Measurements from ENCODE around the gene SYNE1. TPM values are rescaled to one million over a fixed set of nuclear protein-coding genes. Genes with fewer than 3 reads are reported as not detected.
"Not testable (repeated sequence)": the region's sequence is repeated elsewhere in the genome, so short reads cannot be mapped to it uniquely, and the experiment has no call there.

SYNE1 gene
- total and polyA plus RNA-seq, 4 donors, result 10.2 to 105 (median 24.5) TPM

GRCh38 chr6:152334555-152334954 lies 302.6 kb downstream of the SYNE1 start (continued):
- TF ChIP-seq, protein P1, sequence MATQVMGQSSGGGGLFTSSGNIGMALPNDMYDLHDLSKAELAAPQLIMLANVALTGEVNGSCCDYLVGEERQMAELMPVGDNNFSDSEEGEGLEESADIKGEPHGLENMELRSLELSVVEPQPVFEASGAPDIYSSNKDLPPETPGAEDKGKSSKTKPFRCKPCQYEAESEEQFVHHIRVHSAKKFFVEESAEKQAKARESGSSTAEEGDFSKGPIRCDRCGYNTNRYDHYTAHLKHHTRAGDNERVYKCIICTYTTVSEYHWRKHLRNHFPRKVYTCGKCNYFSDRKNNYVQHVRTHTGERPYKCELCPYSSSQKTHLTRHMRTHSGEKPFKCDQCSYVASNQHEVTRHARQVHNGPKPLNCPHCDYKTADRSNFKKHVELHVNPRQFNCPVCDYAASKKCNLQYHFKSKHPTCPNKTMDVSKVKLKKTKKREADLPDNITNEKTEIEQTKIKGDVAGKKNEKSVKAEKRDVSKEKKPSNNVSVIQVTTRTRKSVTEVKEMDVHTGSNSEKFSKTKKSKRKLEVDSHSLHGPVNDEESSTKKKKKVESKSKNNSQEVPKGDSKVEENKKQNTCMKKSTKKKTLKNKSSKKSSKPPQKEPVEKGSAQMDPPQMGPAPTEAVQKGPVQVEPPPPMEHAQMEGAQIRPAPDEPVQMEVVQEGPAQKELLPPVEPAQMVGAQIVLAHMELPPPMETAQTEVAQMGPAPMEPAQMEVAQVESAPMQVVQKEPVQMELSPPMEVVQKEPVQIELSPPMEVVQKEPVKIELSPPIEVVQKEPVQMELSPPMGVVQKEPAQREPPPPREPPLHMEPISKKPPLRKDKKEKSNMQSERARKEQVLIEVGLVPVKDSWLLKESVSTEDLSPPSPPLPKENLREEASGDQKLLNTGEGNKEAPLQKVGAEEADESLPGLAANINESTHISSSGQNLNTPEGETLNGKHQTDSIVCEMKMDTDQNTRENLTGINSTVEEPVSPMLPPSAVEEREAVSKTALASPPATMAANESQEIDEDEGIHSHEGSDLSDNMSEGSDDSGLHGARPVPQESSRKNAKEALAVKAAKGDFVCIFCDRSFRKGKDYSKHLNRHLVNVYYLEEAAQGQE (IDR thresholded peaks at IDR 0.05), result no peak
- TF ChIP-seq NR2F2 (IDR thresholded peaks at IDR 0.05) (no peak), SP1 (IDR thresholded peaks at IDR 0.05) (no peak), FOXA1 (IDR thresholded peaks at IDR 0.05) (no peak), FOXA2 (IDR thresholded peaks at IDR 0.05) (no peak)
- TF ChIP-seq, protein P2, sequence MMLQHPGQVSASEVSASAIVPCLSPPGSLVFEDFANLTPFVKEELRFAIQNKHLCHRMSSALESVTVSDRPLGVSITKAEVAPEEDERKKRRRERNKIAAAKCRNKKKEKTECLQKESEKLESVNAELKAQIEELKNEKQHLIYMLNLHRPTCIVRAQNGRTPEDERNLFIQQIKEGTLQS (IDR thresholded peaks at IDR 0.05), result no peak

GRCh38 chr6:152330961-152331360 lies 306.2 kb downstream of the SYNE1 start:
- TF ChIP-seq EGR1 (IDR thresholded peaks at IDR 0.05; ENCODE audit: low read depth in 2 of 2), result no peak
- Histone ChIP-seq H3K4me1 (ENCODE audit: control insufficient read depth in 4 of 4, insufficient read depth in 4 of 4, low read length in 3 of 4) (no peaks in the 10 kb centered on the region), H3K36me3 (ENCODE audit: control insufficient read depth in 4 of 4, insufficient read depth in 3 of 4, low read depth in 1 of 4, low read length in 3 of 4) (peaks cover 0 to 2% (median 0%) of the 10 kb centered on the region in 4 donors), H3K9me3 (ENCODE audit: control insufficient read depth in 4 of 4, low read length in 3 of 4) (no peaks in the 10 kb centered on the region), H3K27me3 (ENCODE audit: control insufficient read depth in 4 of 4, insufficient read depth in 4 of 4, low read length in 3 of 4) (no peaks in the 10 kb centered on the region), H3K27ac (ENCODE audit: low read depth in 1 of 2, low read length in 2 of 2) (no peak overlapping the region), H3K9ac (ENCODE audit: low read depth in 1 of 2, low read length in 2 of 2) (no peak overlapping the region), H3K4me3 (ENCODE audit: low read depth in 1 of 3, low read length in 3 of 3) (no peak overlapping the region)
- WGBS, result 91% methylated on average over 7 of the region's 7 CpGs
- no peak for DNase-seq (ENCODE audit: low spot score)

DNA sequence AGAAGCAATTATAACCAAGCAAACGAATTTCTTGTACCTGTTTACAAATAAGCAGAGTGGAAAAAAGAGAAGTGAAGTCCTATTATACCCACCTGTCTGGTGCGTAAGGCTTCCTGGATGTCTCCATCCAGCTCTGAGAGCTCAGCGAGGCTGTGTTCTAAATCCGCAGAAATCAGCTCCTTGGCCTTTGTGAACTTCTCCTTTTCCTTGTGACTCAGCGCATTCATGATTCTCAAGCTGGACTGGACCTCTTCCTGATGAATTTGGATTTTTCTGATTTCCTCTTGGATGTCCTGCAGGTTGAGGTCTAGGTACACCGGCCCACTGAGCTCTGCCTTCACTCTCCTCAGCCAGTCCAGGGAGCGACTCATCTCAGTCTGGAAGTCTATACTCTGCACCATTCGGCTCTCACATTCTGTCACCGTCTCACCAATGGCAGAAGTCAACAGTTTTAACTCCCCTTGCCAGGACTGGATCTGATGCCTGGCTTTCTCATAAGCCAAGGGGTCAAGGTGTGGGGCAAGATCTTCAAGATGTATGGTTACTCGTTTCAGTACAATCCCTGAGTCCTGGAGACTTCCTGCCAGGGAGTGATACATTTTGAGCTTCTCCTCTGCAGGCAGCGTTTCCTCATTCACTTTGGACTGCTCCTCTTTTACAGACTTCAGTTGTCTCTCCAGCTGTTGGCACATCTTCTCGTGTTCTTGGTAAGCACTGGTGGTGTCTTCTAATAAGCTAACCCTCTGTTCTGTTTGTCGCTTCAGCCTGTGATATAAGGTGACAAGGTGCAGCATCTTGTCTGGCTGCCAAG lies 307.3 kb downstream of the SYNE1 start:
- peaks cover 0 to 2% (median 2%) of the 10 kb centered on the region in 4 donors for H3K36me3 ChIP-seq (ENCODE audit: control insufficient read depth in 4 of 4, insufficient read depth in 3 of 4, low read depth in 1 of 4, low read length in 3 of 4)
- no peak overlapping the region for H3K27ac ChIP-seq (ENCODE audit: low read depth in 1 of 2, low read length in 2 of 2)
- H3K27me3 ChIP-seq (ENCODE audit: control insufficient read depth in 4 of 4, insufficient read depth in 4 of 4, low read length in 3 of 4), result no peaks in the 10 kb centered on the region
- 87% methylated on average over 13 of the region's 13 CpGs for WGBS
- TF ChIP-seq, protein P1 (IDR thresholded peaks at IDR 0.05), result no peak
- no peaks in the 10 kb centered on the region for H3K4me1 ChIP-seq (ENCODE audit: control insufficient read depth in 4 of 4, insufficient read depth in 4 of 4, low read length in 3 of 4)
- DNase-seq (ENCODE audit: low spot score), result no peak
- no peak overlapping the region for H3K9ac ChIP-seq (ENCODE audit: low read depth in 1 of 2, low read length in 2 of 2)
- H3K9me3 ChIP-seq (ENCODE audit: control insufficient read depth in 4 of 4, low read length in 3 of 4), result no peaks in the 10 kb centered on the region
- no peak overlapping the region for H3K4me3 ChIP-seq (ENCODE audit: low read depth in 1 of 3, low read length in 3 of 3)

DNA sequence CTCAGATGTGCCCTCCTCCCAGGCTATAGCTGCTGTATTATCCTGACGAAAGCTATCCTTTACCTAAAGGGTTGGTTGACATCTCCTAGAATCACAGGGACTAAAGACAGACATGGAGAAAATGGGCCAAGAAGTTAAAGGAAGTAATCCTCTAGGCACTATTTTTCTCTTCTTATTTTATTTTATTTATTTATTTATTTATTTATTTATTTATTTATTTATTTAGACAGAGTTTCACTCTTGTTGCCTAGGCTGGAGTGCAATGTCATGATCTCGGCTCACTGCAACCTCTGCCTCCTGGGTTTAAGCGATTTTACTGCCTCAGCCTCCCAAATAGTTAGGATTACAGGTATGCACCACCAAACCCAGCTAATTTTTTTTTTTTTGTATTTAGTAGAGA lies 309.0 kb downstream of the SYNE1 start:
- not testable (repeated sequence) for DNase-seq (ENCODE audit: low spot score); H3K4me1 ChIP-seq (ENCODE audit: control insufficient read depth in 4 of 4, insufficient read depth in 4 of 4, low read length in 3 of 4); H3K4me3 ChIP-seq (ENCODE audit: low read depth in 1 of 3, low read length in 3 of 3); H3K27ac ChIP-seq (ENCODE audit: low read depth in 1 of 2, low read length in 2 of 2); H3K36me3 ChIP-seq (ENCODE audit: control insufficient read depth in 4 of 4, insufficient read depth in 3 of 4, low read depth in 1 of 4, low read length in 3 of 4); H3K9me3 ChIP-seq (ENCODE audit: control insufficient read depth in 4 of 4, low read length in 3 of 4); H3K27me3 ChIP-seq (ENCODE audit: control insufficient read depth in 4 of 4, insufficient read depth in 4 of 4, low read length in 3 of 4); H3K9ac ChIP-seq (ENCODE audit: low read depth in 1 of 2, low read length in 2 of 2)
- 98% methylated on average over 3 of the region's 3 CpGs for WGBS
